HG03378 (cell line): ENCODE results near the gene MPI.
"Not testable (repeated sequence)": the region's sequence is repeated elsewhere in the genome, so short reads cannot be mapped to it uniquely, and the experiment has no call there.

Experiments
- ATAC-seq: cut with Tn5 transposase; IDR thresholded peaks from one replicate; pipeline ENCODE4 v1.9.1; 2021; ENCODE audit warnings: mild to moderate bottlenecking, moderate library complexity; ENCODE audit not compliant: unreplicated experiment

Gene MPI

DNA sequence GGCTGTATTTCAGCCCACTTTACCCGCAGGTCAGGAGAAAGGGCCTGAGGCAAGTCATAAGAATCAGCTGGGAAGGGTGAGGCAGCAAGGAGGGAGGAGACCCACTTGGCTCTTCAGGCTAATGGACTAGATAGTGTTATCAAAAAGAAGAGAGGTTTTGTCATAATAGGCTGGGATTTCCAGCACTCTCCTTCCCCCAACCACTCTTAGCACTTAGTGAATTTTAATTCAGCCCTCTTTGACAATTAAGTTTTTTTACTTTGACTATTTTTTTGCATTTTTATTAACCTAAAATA is 771 bp downstream of the MPI start:
- no peak for ATAC-seq

DNA sequence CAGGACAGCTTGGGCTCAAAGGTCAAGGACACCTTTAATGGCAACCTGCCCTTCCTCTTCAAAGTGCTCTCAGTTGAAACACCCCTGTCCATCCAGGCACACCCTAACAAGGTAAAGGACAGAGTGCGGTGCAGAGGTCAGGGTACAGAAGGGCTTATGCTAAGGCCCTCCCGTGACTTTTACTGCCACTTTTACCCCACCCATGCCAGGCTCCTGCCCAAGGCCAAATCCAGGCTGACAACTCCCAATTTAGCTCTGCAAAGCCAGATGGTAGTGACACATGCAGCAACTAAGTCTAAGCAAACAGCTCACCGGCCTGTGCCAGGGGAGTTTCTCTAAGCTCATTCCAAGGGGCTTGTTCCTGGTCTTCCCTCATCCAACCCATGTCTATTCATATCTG is 1.6 kb downstream of the MPI start:
- no peak for ATAC-seq

GRCh38 chr15:74892313-74892712 is 2.5 kb downstream of the MPI start:
- ATAC-seq: no peak

GRCh38 chr15:74892931-74893330 is 3.1 kb downstream of the MPI start:
- no peak for ATAC-seq

- no peak for ATAC-seq
Measured at GRCh38 chr15:74893627-74894026, 3.8 kb downstream of the MPI start.

GRCh38 chr15:74894383-74894782 is 4.5 kb downstream of the MPI start:
- not testable (repeated sequence) for ATAC-seq

DNA sequence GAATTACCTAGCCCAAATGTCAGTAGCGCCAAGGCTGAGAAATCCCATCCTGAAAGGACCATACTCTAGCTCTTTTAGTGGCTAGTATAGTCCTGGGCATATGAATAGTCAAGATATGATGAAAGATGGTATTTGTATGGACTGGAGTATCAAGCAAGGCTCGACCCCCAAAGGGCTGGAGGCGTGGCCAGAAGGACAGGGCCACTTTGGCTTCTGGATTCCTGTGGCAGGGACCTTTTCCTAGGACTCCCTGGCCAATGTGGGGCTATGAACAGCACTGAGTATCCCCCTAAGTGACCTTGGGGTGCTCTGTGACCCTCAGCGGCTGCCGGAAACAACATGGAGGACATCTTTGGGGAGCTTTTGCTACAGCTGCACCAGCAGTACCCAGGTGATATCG is 6.0 kb downstream of the MPI start:
- ATAC-seq: no peak

- no peak for ATAC-seq
Measured at GRCh38 chr15:74896316-74896715, 6.5 kb downstream of the MPI start.

DNA sequence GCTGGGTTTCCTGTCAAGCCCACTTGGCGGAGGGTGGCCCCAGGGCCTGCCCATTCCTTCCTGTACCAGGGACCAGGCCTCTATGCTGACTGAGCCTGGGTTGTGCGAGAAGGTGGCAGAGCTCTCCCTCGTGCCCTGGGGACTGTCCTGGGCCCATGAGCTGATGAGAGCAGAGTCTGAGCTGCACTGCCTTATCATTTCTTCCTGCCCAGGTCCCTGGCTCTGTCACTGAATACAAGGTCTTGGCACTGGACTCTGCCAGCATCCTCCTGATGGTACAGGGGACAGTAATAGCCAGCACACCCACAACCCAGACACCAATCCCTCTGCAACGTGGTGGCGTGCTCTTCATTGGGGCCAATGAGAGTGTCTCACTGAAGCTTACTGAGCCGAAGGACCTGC is 7.5 kb downstream of the MPI start:
- ATAC-seq: no peak

DNA sequence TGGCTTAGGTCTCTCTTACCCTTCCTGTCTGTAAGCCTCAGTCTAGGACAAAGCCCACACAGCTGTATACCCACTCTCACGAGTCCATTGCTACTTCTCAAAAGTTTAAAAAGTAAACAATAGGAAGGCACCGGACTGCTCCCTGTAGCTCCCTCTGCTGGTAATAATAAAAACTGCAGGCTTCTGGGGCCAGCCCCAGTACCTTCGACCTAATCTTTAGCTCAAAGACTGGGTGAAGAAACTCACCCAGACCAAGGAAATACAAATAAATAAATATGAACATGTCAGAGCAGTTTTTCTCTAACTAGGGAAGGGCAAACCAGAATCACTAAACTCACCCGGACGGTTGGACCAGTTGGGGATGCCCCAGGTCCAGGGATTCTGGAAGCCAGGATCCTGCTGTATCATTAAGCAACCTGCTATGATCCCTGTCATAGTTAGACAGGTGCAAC is 11.8 kb downstream of the MPI start:
- ATAC-seq: no peak

DNA sequence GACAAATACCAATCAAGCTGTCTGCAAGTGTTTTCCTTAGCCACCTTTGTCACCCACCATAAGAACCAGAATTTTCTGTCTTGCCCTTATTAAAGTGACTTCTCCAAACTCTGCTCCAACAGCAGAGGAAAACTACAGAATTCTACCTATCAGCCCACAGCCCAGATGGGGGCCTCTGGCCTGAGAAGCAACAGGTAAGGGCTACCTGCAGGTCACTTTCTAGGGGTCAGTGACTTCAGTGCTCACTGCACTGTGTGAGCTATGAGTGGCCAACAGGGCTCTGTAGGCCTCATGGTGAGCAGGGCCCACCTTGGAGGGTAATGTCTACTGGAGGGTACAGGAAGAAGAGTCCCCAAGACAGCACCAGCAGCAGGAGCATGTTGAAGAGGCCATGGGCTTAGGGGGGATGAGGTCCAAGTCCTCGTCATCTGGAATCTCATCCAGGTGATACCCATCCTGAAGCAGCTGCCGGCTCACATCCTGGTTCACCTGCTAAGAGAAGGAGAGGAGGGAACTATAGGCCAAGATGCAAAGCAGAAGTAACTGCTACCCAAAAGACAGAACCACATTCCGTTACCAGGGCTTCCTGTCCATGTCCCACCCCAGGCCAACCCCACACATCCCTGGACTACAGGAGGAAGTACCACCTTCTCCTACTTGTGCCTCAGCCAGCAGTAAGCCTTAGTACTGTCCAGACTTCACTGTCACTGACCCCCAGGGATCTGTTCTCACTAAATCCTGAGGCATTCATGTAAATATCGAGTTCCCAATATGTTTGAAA is 12.6 kb downstream of the MPI start:
- no peak for ATAC-seq

DNA sequence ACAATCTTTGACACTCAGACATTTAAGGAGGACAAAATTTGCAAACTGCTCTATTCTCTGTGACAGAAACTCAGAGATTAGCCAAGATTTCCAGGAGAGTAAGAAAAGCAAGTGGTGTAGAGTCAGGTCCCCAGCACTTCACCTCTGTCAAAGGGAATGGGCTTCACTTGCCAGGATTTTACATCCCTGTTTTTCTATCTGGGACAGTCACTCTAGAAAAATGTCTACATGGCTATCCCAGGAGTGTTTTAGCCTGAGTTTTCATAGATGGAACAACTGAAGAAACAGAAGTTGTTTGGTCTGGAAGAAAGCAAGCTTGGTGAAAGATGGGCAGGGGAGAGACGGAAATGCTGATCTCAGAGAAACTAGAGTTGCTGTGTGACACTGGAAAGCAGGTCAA is 13.8 kb downstream of the MPI start:
- no peak for ATAC-seq

DNA sequence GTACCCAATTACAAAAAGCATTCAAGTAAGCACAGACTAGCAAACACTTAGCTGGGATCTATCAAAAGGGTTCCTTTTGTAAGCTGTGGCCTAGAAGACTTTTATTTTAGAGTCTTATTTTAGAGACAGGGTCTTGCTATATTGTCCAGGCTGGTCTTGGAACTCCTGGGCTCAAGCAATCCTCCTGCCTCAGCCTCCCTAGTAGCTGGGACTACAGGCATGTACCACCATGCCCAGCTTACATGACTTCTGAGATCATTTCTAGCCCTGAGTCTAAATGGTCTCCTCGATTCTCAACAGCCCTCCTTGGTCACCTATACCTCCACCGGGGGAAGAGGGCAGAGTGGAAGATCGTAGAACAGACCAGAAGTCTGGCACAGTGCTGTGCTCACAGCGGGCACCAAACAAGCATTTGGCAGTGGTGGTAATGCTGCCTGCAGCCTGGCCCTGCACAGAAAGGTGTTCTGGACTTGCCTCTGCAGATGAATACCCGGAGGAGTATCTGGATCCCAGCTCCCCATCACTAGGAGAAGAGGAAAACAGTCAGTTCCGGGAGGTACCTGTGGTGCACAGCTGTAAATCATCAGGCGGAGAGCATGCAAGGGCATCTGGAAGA is 14.5 kb downstream of the MPI start:
- no peak for ATAC-seq

DNA sequence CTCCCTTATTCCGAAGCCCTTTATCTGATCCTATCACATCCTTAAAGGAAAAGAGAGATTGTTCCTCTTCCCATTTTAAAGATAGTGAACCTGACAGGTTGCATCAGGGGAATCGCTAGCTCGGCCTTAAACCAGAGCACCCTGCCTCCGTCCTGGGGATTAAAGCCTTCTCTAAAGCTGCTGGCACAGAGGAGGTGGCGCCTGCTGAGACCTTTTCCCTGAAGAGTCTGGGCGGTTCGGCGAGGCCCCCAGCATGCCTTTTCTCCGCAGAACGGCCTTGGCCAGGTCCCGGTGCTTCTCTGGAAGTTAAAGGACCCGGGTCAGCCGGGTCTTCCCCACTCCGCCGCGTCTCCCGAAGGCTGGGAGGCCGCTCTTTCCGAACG is 16.2 kb downstream of the MPI start:
- ATAC-seq: no peak

DNA sequence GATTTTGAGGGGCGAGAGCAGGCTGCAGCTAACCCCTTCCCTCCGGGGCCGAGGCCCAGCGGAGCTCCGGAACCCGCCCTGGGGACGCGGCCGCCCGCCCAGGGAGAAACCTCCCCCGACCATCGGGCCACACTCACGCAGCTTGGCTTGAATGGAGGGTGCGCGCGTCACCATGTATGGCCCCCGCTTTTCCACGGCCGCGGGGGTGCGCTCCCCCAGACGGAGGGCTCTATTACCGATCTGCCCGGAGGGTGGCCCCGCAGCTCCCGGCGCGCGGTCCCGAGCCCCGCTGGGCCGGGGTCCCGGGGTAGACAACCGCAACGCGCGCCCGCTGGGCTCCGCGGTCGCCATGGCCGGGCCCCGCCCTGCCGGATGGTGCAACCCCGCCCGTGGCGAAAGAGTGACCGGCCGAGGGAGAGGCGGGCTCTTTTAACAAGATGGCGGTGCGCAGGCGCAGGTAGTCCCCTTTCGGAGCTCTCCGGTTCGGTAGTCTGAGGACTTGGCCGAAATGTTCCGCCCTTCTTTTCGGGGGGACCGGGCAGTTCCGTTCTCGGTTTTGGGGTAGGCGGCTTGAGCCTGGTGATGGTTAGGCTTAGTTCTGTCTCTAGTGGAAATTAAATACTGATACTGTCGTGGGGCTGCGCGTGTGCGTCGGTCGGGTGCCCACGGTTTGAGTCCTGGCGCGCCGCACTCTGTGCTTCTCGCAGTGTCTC is 16.8 kb downstream of the MPI start, which contains the start of gene FAM219B:
Gene FAM219B, minus strand, starts transcription at position 402 of the 713 bp plus-strand sequence. Its CDS starts 51 bp downstream, at position 351.
- ATAC-seq: no peak

- no peak for ATAC-seq
Measured at GRCh38 chr15:74907163-74907870, 17.5 kb downstream of the MPI start.

- ATAC-seq: no peak
Measured at GRCh38 chr15:74908635-74909034, 18.8 kb downstream of the MPI start.

GRCh38 chr15:74913041-74913440 is 23.2 kb downstream of the MPI start:
- ATAC-seq: no peak

GRCh38 chr15:74913799-74914198 is 24.0 kb downstream of the MPI start:
- ATAC-seq: not testable (repeated sequence)

DNA sequence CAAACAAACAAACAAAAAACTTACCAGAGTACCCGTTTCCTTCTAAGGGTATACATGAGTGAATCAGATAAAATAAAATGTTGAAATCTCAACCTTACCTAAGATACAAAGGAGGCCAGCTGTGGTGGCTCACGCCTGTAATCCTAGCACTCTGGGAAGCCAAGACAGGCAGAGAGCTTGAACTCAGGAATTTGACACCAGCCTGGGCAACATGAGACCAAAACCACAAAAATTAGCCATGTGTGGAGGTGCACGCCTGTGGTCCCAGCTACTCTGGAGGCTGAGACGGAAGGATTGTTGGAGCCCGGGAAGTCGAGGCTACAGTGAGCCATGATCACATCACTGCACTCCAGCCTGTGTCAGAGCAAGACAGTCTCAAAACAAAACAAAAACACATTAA is 27.8 kb downstream of the MPI start:
- no peak for ATAC-seq

DNA sequence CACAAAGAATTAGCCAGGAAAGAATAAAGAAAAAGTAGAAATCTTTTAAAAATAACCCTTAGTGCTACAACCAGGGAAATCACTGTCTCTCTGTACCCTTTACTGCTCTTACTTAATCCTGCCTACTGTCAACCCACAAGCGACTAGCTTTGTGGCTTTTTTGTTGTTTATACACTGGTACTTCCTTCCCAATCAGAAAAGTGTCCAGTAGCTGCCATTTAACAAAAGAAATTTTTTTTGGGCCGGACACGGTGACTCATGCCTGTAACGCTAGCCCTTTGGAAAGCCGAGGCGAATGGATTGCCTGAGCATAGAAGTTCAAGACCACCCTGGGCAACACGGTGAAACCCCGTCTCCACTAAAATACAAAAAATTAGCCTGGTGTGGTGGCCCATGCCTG is 30.6 kb downstream of the MPI start:
- no peak for ATAC-seq
